NCI-H748 (cell line): ENCODE data around the gene SBNO2.
"Not testable (repeated sequence)": the region's sequence is repeated elsewhere in the genome, so short reads cannot be mapped to it uniquely, and the experiment has no call there.

Experiments used
- DNase-seq: peaks from one replicate; lab custom pipeline; 2025; ENCODE audit not compliant: unreplicated experiment; lab: John Stamatoyannopoulos, UW

Gene SBNO2

GRCh38 chr19:1173845-1174809 is at the start of gene SBNO2:
TSS of gene SBNO2 (minus strand) at chr19:1174268. CDS start at chr19:1154276, 19,992 bp downstream.
- peak; percentile 77 for DNase-seq

GRCh38 chr19:1223018-1223855 is 49.2 kb upstream of the SBNO2 start:
- no peak for DNase-seq

GRCh38 chr19:1222394-1222793 is 48.3 kb upstream of the SBNO2 start:
- DNase-seq, result no peak

- no peak for DNase-seq
Observed at GRCh38 chr19:1221904-1222255, 47.8 kb upstream of the SBNO2 start.

- DNase-seq, result no peak
Observed at GRCh38 chr19:1220976-1221903, 47.2 kb upstream of the SBNO2 start.

GRCh38 chr19:1220477-1220930 is 46.4 kb upstream of the SBNO2 start:
- no peak for DNase-seq

- no peak for DNase-seq
Observed at GRCh38 chr19:1219786-1220476, 45.9 kb upstream of the SBNO2 start.

- no peak for DNase-seq
Observed at GRCh38 chr19:1218751-1219567, 44.9 kb upstream of the SBNO2 start.

GRCh38 chr19:1217366-1217765 is 43.3 kb upstream of the SBNO2 start:
- DNase-seq, result peak; percentile 8

- DNase-seq, result no peak
Observed at GRCh38 chr19:1216756-1217155, 42.7 kb upstream of the SBNO2 start.

- no peak for DNase-seq
Observed at GRCh38 chr19:1214862-1215731, 41.0 kb upstream of the SBNO2 start.

- no peak for DNase-seq
Observed at GRCh38 chr19:1214299-1214861, 40.3 kb upstream of the SBNO2 start.

GRCh38 chr19:1213391-1214286 is 39.6 kb upstream of the SBNO2 start:
- no peak for DNase-seq

GRCh38 chr19:1211494-1212234 is 37.6 kb upstream of the SBNO2 start:
- no peak for DNase-seq

- DNase-seq, result no peak
Observed at GRCh38 chr19:1210227-1210538, 36.1 kb upstream of the SBNO2 start.

GRCh38 chr19:1208830-1209229 is 34.8 kb upstream of the SBNO2 start:
- DNase-seq, result not testable (repeated sequence)
